Choroid plexus epithelial cell (primary cell): Measurements from ENCODE around the gene TRIM65.

Experiments
- DNase-seq: peaks from one replicate; pipeline ENCODE4 v3.0.0-alpha.2; 2010; ENCODE audit warnings: low read depth
- H3K4me3 ChIP-seq: 2 replicates; pipeline ENCODE4 v1.5.1; 2011; ENCODE audit warnings: low read depth, mild to moderate bottlenecking, control low read depth, low read length, moderate library complexity
- TF ChIP-seq, protein P1 (sequence below): conservative IDR thresholded peaks from 2 replicates; pipeline ENCODE4 v1.5.1; 2011; ENCODE audit warnings: low read depth, mild to moderate bottlenecking, control low read depth, inconsistent platforms, low read length, moderate library complexity

The TRIM65 gene

DNA sequence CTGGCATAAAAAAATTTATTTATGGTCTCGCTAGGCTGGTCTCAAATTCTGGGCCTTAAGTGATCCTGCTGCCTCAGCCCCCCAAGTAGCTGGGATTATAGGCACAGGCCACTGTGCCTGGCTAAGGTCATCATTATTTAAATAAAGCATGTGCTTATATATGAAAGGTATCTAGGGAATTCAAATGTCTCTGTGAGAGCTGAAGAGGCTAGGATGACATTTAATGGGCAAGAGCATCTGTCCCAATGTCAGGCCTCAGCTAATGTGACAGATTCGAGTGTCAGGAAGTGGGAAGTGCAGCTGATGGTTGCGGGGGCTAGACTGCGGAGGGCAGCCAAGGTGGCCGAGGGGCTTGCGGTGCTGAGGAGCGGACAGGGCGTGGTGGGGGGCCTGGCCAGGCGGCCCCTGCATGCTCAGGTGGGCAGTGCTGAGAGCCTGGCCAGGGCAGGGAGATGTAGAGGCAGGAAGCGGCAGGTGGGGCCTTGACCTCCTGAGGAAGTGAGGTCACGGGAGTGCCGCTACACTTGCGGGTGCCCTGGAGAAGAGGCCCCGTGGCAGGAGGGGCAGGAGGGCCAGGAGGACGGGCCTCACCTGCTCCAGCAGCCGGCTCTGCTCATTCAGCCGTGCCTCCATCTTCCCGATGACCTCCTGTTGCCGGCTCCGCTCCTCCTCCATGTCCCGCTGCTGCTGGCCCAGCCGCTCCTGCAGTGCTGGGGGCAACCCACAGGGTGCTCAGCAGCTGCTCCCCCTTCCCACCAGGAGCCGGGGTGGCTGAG lies 20.6 kb upstream of the TRIM65 start:
- H3K4me3 ChIP-seq, result no peak overlapping the region
- DNase-seq, result no peak
- TF ChIP-seq, protein P1, sequence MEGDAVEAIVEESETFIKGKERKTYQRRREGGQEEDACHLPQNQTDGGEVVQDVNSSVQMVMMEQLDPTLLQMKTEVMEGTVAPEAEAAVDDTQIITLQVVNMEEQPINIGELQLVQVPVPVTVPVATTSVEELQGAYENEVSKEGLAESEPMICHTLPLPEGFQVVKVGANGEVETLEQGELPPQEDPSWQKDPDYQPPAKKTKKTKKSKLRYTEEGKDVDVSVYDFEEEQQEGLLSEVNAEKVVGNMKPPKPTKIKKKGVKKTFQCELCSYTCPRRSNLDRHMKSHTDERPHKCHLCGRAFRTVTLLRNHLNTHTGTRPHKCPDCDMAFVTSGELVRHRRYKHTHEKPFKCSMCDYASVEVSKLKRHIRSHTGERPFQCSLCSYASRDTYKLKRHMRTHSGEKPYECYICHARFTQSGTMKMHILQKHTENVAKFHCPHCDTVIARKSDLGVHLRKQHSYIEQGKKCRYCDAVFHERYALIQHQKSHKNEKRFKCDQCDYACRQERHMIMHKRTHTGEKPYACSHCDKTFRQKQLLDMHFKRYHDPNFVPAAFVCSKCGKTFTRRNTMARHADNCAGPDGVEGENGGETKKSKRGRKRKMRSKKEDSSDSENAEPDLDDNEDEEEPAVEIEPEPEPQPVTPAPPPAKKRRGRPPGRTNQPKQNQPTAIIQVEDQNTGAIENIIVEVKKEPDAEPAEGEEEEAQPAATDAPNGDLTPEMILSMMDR, result no peak

DNA sequence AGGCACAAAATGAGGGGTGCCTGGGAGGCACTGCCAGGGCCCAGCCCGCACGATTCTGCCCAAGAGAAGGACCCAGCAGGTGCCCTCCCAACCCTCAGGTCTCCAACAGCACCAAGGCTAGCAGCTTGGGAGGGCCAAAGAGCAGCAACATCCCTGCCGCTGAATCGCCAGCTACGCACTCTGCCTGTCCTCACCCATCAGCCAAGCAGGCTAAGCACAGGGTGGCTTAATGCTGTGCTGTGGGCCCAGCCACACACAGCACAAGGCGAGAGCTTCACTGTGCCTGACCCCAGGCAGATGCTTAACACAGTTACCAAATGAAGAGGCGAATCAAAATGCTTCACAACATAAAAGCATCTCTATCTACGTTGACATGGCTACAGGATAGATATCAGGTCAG lies 18.5 kb upstream of the TRIM65 start:
- no peak for DNase-seq
- no peak overlapping the region for H3K4me3 ChIP-seq
- TF ChIP-seq, protein P1, result no peak

- TF ChIP-seq, protein P1, result no peak
- no peak for DNase-seq
- H3K4me3 ChIP-seq, result no peak overlapping the region
Observed at GRCh38 chr17:75914643-75915267, 18.0 kb upstream of the TRIM65 start.

- H3K4me3 ChIP-seq, result no peak overlapping the region
- DNase-seq, result no peak
- TF ChIP-seq, protein P1, result no peak
Observed at GRCh38 chr17:75913537-75914210, 16.9 kb upstream of the TRIM65 start.

GRCh38 chr17:75910699-75911098 lies 13.9 kb upstream of the TRIM65 start:
- TF ChIP-seq, protein P1, result no peak
- no peak overlapping the region for H3K4me3 ChIP-seq
- no peak for DNase-seq

DNA sequence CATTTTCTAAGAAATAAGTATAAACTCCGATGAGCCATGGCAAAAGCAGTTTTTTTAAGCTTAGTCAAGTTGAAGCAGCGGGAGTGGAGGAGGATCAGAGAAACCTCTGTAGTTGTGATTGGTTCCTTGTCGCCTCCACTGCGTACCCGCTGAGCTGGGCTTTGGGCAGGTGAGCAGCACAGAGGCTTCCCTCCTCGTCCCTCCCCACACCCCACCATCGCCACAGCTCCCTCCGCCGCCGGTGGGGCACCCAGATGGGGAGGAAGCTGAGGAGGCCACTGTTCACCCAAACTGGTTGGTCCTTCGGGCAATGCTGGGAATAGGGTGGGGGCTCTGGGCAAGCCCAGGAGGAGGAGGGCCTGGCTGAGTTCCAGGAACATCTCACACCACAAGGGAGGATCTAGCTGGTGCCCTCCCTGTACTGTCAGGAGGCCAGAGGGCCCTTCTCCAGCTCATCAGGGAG lies 13.1 kb upstream of the TRIM65 start:
- H3K4me3 ChIP-seq, result no peak overlapping the region
- TF ChIP-seq, protein P1, result no peak
- DNase-seq, result no peak
